B cell (primary cell): ENCODE results near the gene GPR137. TPM values are rescaled to one million over a fixed set of nuclear protein-coding genes. Genes with fewer than 3 reads are reported as not detected.
"Not testable (repeated sequence)": the region's sequence is repeated elsewhere in the genome, so short reads cannot be mapped to it uniquely, and the experiment has no call there.

ENCODE experiments used
- ATAC-seq: fragments of 200-7000 bp; cut with Tn5 transposase; one replicate; pipeline ENCODE4 v1.10.0; 2021; ENCODE audit warnings: low read depth, mild to moderate bottlenecking, moderate number of reproducible peaks, moderate library complexity
- CTCF ChIA-PET: fragments of 350-600 bp; sonication (Branson Sonifier 250); formaldehyde crosslinking; loops from one replicate; lab custom pipeline; 2021; ENCODE audit warnings: antibody characterized with exemption, inconsistent platforms; lab: Charles Lee
- POLR2A ChIA-PET: fragments of 350-600 bp; sonication (Branson Sonifier 250); formaldehyde crosslinking; loops from one replicate; lab custom pipeline; 2021; ENCODE audit warnings: antibody characterized with exemption; lab: Charles Lee
- DNase-seq: peaks from one replicate; pipeline ENCODE4 v3.0.0; 2013
- H2AFZ ChIP-seq: 2 replicates; pipeline ENCODE4 v1.6.1; 2012; ENCODE audit warnings: mild to moderate bottlenecking, low read depth, low read length; ENCODE audit not compliant: insufficient read depth, poor library complexity, severe bottlenecking
- H3K27ac ChIP-seq, 2 donors: 1 replicate in 1 of 2; 2 replicates in 1 of 2; pipeline ENCODE4 v1.5.1; 2012 to 2013; ENCODE audit warnings: low read length in 2 of 2, mild to moderate bottlenecking in 2 of 2, moderate library complexity in 1 of 2
- H3K27me3 ChIP-seq, 4 experiments: fragments of 200-600 bp in 1 of 4; sonication (generic) in 1 of 4; replicated peaks in 1 of 4; 1 replicate in 2 of 4; 2 replicates in 2 of 4; pipeline versions ENCODE4 v1.6.1 to v1.7.0; 2013 to 2016; ENCODE audit warnings: low read length in 3 of 4, mild to moderate bottlenecking in 2 of 4, mixed read lengths in 1 of 4, moderate library complexity in 1 of 4; ENCODE audit not compliant: insufficient read depth in 4 of 4, control insufficient read depth in 3 of 4; ENCODE audit errors: control extremely low read depth in 1 of 4
- H3K36me3 ChIP-seq, 2 experiments: replicated peaks in 1 of 2; 1 replicate in 1 of 2; 2 replicates in 1 of 2; pipeline versions ENCODE4 v1.6.1 to v1.7.1; 2013; ENCODE audit warnings: low read length in 1 of 2; ENCODE audit not compliant: insufficient read depth in 2 of 2, control insufficient read depth in 1 of 2; ENCODE audit errors: control extremely low read depth in 1 of 2, extremely low read depth in 1 of 2
- H3K4me1 ChIP-seq, 2 donors: fragments of 200-600 bp in 1 of 2; sonication (generic) in 1 of 2; 1 replicate in 1 of 2; 2 replicates in 1 of 2; pipeline versions ENCODE4 v1.5.1 to v1.6.1; 2013 to 2017; ENCODE audit warnings: low read length in 2 of 2; ENCODE audit not compliant: control insufficient read depth in 2 of 2, insufficient read depth in 2 of 2
- H3K4me2 ChIP-seq: replicated peaks from 2 replicates; pipeline ENCODE3; 2012; ENCODE audit warnings: mild to moderate bottlenecking, low read depth, low read length; ENCODE audit not compliant: poor library complexity, severe bottlenecking
- H3K4me3 ChIP-seq, 5 experiments: fragments of 200-600 bp in 1 of 5; sonication (generic) in 1 of 5; 1 replicate in 3 of 5; 2 replicates in 2 of 5; pipeline versions ENCODE4 v1.5.1 to v1.7.0; 2011 to 2016; ENCODE audit warnings: low read length in 4 of 5, mild to moderate bottlenecking in 4 of 5, low read depth in 2 of 5, control low read depth in 1 of 5, moderate library complexity in 1 of 5; ENCODE audit not compliant: insufficient read depth in 1 of 5; ENCODE audit errors: control extremely low read depth in 1 of 5, extremely low read depth in 1 of 5
- H3K79me2 ChIP-seq: fragments of 200-600 bp; sonication (generic); one replicate; pipeline ENCODE4 v1.6.0; 2016; ENCODE audit warnings: low read length; ENCODE audit not compliant: control insufficient read depth, insufficient read depth
- H3K9ac ChIP-seq: fragments of 200-600 bp; sonication (generic); 2 replicates; pipeline ENCODE4 v1.6.1; 2017; ENCODE audit warnings: mild to moderate bottlenecking, low read length, moderate library complexity
- H3K9me3 ChIP-seq, 3 donors: one replicate each; pipeline versions ENCODE4 v1.6.1 to v1.7.1; 2013; ENCODE audit warnings: low read length in 2 of 3; ENCODE audit not compliant: control insufficient read depth in 2 of 3, insufficient read depth in 1 of 3; ENCODE audit errors: control extremely low read depth in 1 of 3
- H4K20me1 ChIP-seq: 2 replicates; pipeline ENCODE4 v1.6.0; 2012; ENCODE audit warnings: mild to moderate bottlenecking, low read length; ENCODE audit not compliant: insufficient read depth, control insufficient read depth, poor library complexity, severe bottlenecking
- H3K27ac Mint-ChIP-seq: one replicate; pipeline ENCODE4 v1.8.0; 2021; ENCODE audit warnings: mixed read lengths
- H3K27me3 Mint-ChIP-seq: one replicate; pipeline ENCODE4 v1.8.0; 2021; ENCODE audit warnings: mixed read lengths
- H3K4me1 Mint-ChIP-seq: one replicate; pipeline ENCODE4 v1.8.0; 2021; ENCODE audit warnings: mixed read lengths
- H3K4me3 Mint-ChIP-seq: one replicate; pipeline ENCODE4 v1.8.0; 2021; ENCODE audit warnings: mixed read lengths
- H3K9me3 Mint-ChIP-seq: one replicate; pipeline ENCODE4 v1.8.0; 2022; ENCODE audit warnings: mixed read lengths; ENCODE audit not compliant: insufficient read depth
- CTCF ChIP-seq: fragments of 200-600 bp; IDR thresholded peaks from one replicate; pipeline ENCODE4 v1.8.0; 2022; ENCODE audit warnings: antibody characterized with exemption, mild to moderate bottlenecking
- EZH2 ChIP-seq: IDR thresholded peaks from 2 replicates; pipeline ENCODE4 v1.6.1; 2012; ENCODE audit warnings: borderline replicate concordance, low read depth, mild to moderate bottlenecking, moderate library complexity, low read length; ENCODE audit not compliant: insufficient read depth, poor library complexity, severe bottlenecking
- WGBS: methylation state at CpG from one replicate; pipeline ENCODE4 v1.1.5; 2013; ENCODE audit warnings: missing lambda C conversion rate; ENCODE audit not compliant: insufficient coverage; 5-methylcytosine and 5-hydroxymethylcytosine counted together
- intact Hi-C: fragments of 100-400 bp; cut with micrococcal nuclease; formaldehyde crosslinking; loops from one replicate; pipeline ENCODE4 v1.10.0; 2022
- polyA plus RNA-seq: library from polyadenylated mRNA; depleted of rRNA; stranded (reverse); fragments of >200 nt; gene quantifications from 2 replicates; pipeline ENCODE4 v1.2.3, GENCODE V29; 2012
- total RNA-seq, 2 donors: library from RNA; stranded (reverse); fragments of 120-200 nt in 1 of 2; gene quantifications; 1 replicate in 1 of 2; 2 replicates in 1 of 2; pipeline versions ENCODE4 v1.2.3 to v1.2.4, GENCODE V29; 2013 to 2022

The GPR137 gene
- total and polyA plus RNA-seq, 2 donors (not counting 1 experiment from before 2014, with no cell fraction given) = 49.9 to 66.1 TPM

- no peaks in the 10 kb centered on the region for H3K27me3 Mint-ChIP-seq
- H3K9ac ChIP-seq = peak overlapping the region; percentile 53
- H3K36me3 ChIP-seq = peaks cover 0 to 11% of the 10 kb centered on the region in 2 experiments
- H3K4me2 ChIP-seq = peak overlapping the region; percentile 79
- peaks cover 9% of the 10 kb centered on the region for H3K79me2 ChIP-seq
- H3K27me3 ChIP-seq = no peaks in the 10 kb centered on the region
- peak overlapping the region; percentile 90 for H3K4me3 Mint-ChIP-seq
- H3K27ac Mint-ChIP-seq = peak overlapping the region; percentile 91
- peaks cover 7% of the 10 kb centered on the region for H4K20me1 ChIP-seq
- ChIA-PET POLR2A (interaction anchor here (0.5 to 4.0 kb wide), 10 partner anchors 10 to 1648 kb away, joined by 3 to 37 read pairs (median 8); partner anchors contain the start of genes BAD, FERMT3, NUDT22 and PRDX5), CTCF (interaction anchor here (0.7 to 10.4 kb wide), 14 partner anchors 13 to 109 kb away, joined by 3 to 141 read pairs (median 4); partner anchors contain the start of genes BAD, ESRRA, FERMT3 and NUDT22)
- WGBS = under 1% methylated on average over 45 of the region's 46 CpGs
- ATAC-seq = no peak
- TF ChIP-seq CTCF (no peak), EZH2 (no peak)
- DNase-seq = peak; percentile 67
- intact Hi-C loops = loop anchor here (1.0 kb wide), 3 partner anchors 20 to 60 kb away; partner anchors contain the start of genes GPR137, NUDT22, STIP1 and TRPT1
- peak overlapping the region; percentile 19 for H2AFZ ChIP-seq
- peak overlapping the region; percentile 53 to 79 for H3K27ac ChIP-seq
- peak overlapping the region; percentile 24 to 69 (median 62) for H3K4me3 ChIP-seq
- H3K9me3 Mint-ChIP-seq = no peaks in the 10 kb centered on the region
- H3K9me3 ChIP-seq = no peaks in the 10 kb centered on the region
- H3K4me1 ChIP-seq = peaks cover 22 to 51% of the 10 kb centered on the region in 2 donors
- H3K4me1 Mint-ChIP-seq = peaks cover 38% of the 10 kb centered on the region
Measured at GRCh38 chr11:64245797-64246620, 39.6 kb upstream of the GPR137 start.

- ChIA-PET POLR2A (interaction anchor here (1.0 to 4.0 kb wide), 7 partner anchors 10 to 71 kb away, joined by 4 to 37 read pairs (median 8); partner anchors contain the start of genes BAD, FERMT3, NUDT22 and PRDX5), CTCF (interaction anchor here (0.9 to 10.4 kb wide), 10 partner anchors 14 to 71 kb away, joined by 3 to 141 read pairs (median 5); partner anchors contain the start of genes BAD, ESRRA, FERMT3 and PRDX5)
- H3K4me3 Mint-ChIP-seq = peak overlapping the region; percentile 89
- H3K27ac ChIP-seq, H3K27me3 Mint-ChIP-seq, H3K9me3 ChIP-seq, H3K27me3 ChIP-seq, H3K79me2 ChIP-seq, H3K9me3 Mint-ChIP-seq, H4K20me1 ChIP-seq: not testable (repeated sequence)
- Histone ChIP-seq H3K36me3 (peaks cover 0 to 11% of the 10 kb centered on the region in 2 experiments), H3K4me1 (peaks cover 22 to 53% of the 10 kb centered on the region in 2 donors), H3K4me3 (peak overlapping the region in 4 of 5 experiments; percentile 63 to 99 (median 83)), H3K4me2 (peak overlapping the region; percentile 99), H3K9ac (peak overlapping the region; percentile 80), H2AFZ (peak overlapping the region; percentile 83)
- peak overlapping the region; percentile 87 for H3K27ac Mint-ChIP-seq
- intact Hi-C loops = loop anchor here (1.0 kb wide), 3 partner anchors 20 to 60 kb away; partner anchors contain the start of genes GPR137, NUDT22, STIP1 and TRPT1
- under 1% methylated on average over 40 of the region's 43 CpGs for WGBS
- peaks cover 36% of the 10 kb centered on the region for H3K4me1 Mint-ChIP-seq
- DNase-seq (peak; percentile 53), ATAC-seq (peak; percentile 3)
Measured at GRCh38 chr11:64246621-64246870, 39.1 kb upstream of the GPR137 start.
